GM19438 (cell line): ENCODE data around the gene F2RL2.

ENCODE experiments used
- ATAC-seq: cut with Tn5 transposase; IDR thresholded peaks from one replicate; pipeline ENCODE4 v1.9.1; 2021; ENCODE audit warnings: low read depth; ENCODE audit not compliant: unreplicated experiment

Gene F2RL2

GRCh38 chr5:76591366-76591765, 31.8 kb downstream of the F2RL2 start:
- no peak for ATAC-seq

GRCh38 chr5:76590027-76590426, 33.2 kb downstream of the F2RL2 start:
- peak; percentile 95 for ATAC-seq

GRCh38 chr5:76586531-76586930, 36.7 kb downstream of the F2RL2 start:
- no peak for ATAC-seq

- no peak for ATAC-seq
Measured at GRCh38 chr5:76585783-76586217, 37.4 kb downstream of the F2RL2 start.

GRCh38 chr5:76583163-76584047, 39.8 kb downstream of the F2RL2 start:
- no peak for ATAC-seq

- peak; percentile 95 for ATAC-seq
Measured at GRCh38 chr5:76582230-76583162, 40.7 kb downstream of the F2RL2 start.

- ATAC-seq: no peak
Measured at GRCh38 chr5:76580981-76581380, 42.2 kb downstream of the F2RL2 start.

- no peak for ATAC-seq
Measured at GRCh38 chr5:76579166-76579937, 43.9 kb downstream of the F2RL2 start.

GRCh38 chr5:76576996-76577395, 46.2 kb downstream of the F2RL2 start:
- no peak for ATAC-seq

- ATAC-seq: no peak
Measured at GRCh38 chr5:76576450-76576849, 46.8 kb downstream of the F2RL2 start.

GRCh38 chr5:76571559-76571958, 51.6 kb downstream of the F2RL2 start:
- ATAC-seq: no peak

- ATAC-seq: no peak
Measured at GRCh38 chr5:76570153-76570552, 53.0 kb downstream of the F2RL2 start.
